ENCODE data around the gene SMAD2. TPM values are rescaled to one million over a fixed set of nuclear protein-coding genes. Genes with fewer than 3 reads are reported as not detected.
A peak's percentile ranks its signal among the peaks of the same experiment; 100 is the strongest.
"Not testable (repeated sequence)": the region's sequence is repeated elsewhere in the genome, so short reads cannot be mapped to it uniquely, and the experiment has no call there.

The SMAD2 gene
- total RNA-seq: 74.8 TPM
- long read RNA-seq, full-length matches to known transcripts: 31 of 62 reads
- long read RNA-seq, partial matches to known transcripts: 6 of 62 reads
- long read RNA-seq, other reads (novel, unspliced or antisense): 25 of 62 reads

- intact Hi-C loops (cut with micrococcal nuclease): no loop called here
- DNase-seq (peak; percentile 91), ATAC-seq (peak; percentile 79)
Observed at GRCh38 chr18:47930199-47930930, at the start of gene SMAD2. Gene SMAD2 (minus strand): TSS chr18:47930659. CDS start chr18:47896756, 33,903 bp downstream.

- DNase-seq (no peak), ATAC-seq (no peak)
- intact Hi-C loops (cut with micrococcal nuclease): no loop called here
Observed at GRCh38 chr18:47979611-47980200, 49.2 kb upstream of the SMAD2 start.

- intact Hi-C loops (cut with micrococcal nuclease): no loop called here
- DNase-seq: no peak
- no peak for ATAC-seq
Observed at GRCh38 chr18:47978603-47979002, 48.1 kb upstream of the SMAD2 start.

- no peak for ATAC-seq
- DNase-seq: no peak
- intact Hi-C loops (cut with micrococcal nuclease): no loop called here
Observed at GRCh38 chr18:47978141-47978540, 47.7 kb upstream of the SMAD2 start.

GRCh38 chr18:47975701-47976100 is 45.2 kb upstream of the SMAD2 start:
- no peak for ATAC-seq
- DNase-seq: no peak
- intact Hi-C loops (cut with micrococcal nuclease): no loop called here

- intact Hi-C loops (cut with micrococcal nuclease): no loop called here
- DNase-seq (no peak), ATAC-seq (no peak)
Observed at GRCh38 chr18:47975105-47975504, 44.6 kb upstream of the SMAD2 start.

- DNase-seq: no peak
- no peak for ATAC-seq
- intact Hi-C loops (cut with micrococcal nuclease): no loop called here
Observed at GRCh38 chr18:47970664-47971531, 40.4 kb upstream of the SMAD2 start.

- no peak for ATAC-seq
- intact Hi-C loops (cut with micrococcal nuclease): no loop called here
- no peak for DNase-seq
Observed at GRCh38 chr18:47969816-47970215, 39.4 kb upstream of the SMAD2 start.

GRCh38 chr18:47968721-47969120 is 38.3 kb upstream of the SMAD2 start:
- ATAC-seq: no peak
- no peak for DNase-seq
- intact Hi-C loops (cut with micrococcal nuclease): no loop called here

- ATAC-seq: no peak
- intact Hi-C loops (cut with micrococcal nuclease): no loop called here
- no peak for DNase-seq
Observed at GRCh38 chr18:47968006-47968676, 37.7 kb upstream of the SMAD2 start.

GRCh38 chr18:47964053-47964452 is 33.6 kb upstream of the SMAD2 start:
- ATAC-seq: no peak
- no peak for DNase-seq
- intact Hi-C loops (cut with micrococcal nuclease): no loop called here

GRCh38 chr18:47961003-47961402 is 30.5 kb upstream of the SMAD2 start:
- intact Hi-C loops (cut with micrococcal nuclease): not testable (repeated sequence)

GRCh38 chr18:47953471-47953931 is 23.0 kb upstream of the SMAD2 start:
- intact Hi-C loops (cut with micrococcal nuclease): no loop called here
- DNase-seq (no peak), ATAC-seq (peak; percentile 68)

More at GRCh38 chr18:47961003-47961402, 30.5 kb upstream of the SMAD2 start:
- not testable (repeated sequence) for DNase-seq, ATAC-seq

- DNase-seq (no peak), ATAC-seq (no peak)
- intact Hi-C loops (cut with micrococcal nuclease): no loop called here
Observed at GRCh38 chr18:47950511-47950910, 20.1 kb upstream of the SMAD2 start.

GRCh38 chr18:47949202-47949601 is 18.7 kb upstream of the SMAD2 start:
- DNase-seq (no peak), ATAC-seq (peak; percentile 56)
- intact Hi-C loops (cut with micrococcal nuclease): no loop called here

- intact Hi-C loops (cut with micrococcal nuclease): no loop called here
- DNase-seq (no peak), ATAC-seq (no peak)
Observed at GRCh38 chr18:47946889-47947288, 16.4 kb upstream of the SMAD2 start.

GRCh38 chr18:47944972-47945852 is 14.8 kb upstream of the SMAD2 start:
- intact Hi-C loops (cut with micrococcal nuclease): no loop called here
- no peak for DNase-seq
- no peak for ATAC-seq

- ATAC-seq (no peak), DNase-seq (no peak)
- intact Hi-C loops (cut with micrococcal nuclease): no loop called here
Observed at GRCh38 chr18:47936952-47937351, 6.5 kb upstream of the SMAD2 start.

Data from left ventricle myocardium superior (tissue), 1 donor.